WTC11 (cell line): Measurements from ENCODE around the gene PTPRG. TPM values are rescaled to one million over a fixed set of nuclear protein-coding genes. Genes with fewer than 3 reads are reported as not detected.

Experiments
- ATAC-seq: fragments of 200-7000 bp; cut with Tn5 transposase; 2 replicates; pipeline ENCODE4 v1.10.0; 2021; ENCODE audit warnings: mild to moderate bottlenecking, moderate library complexity
- CTCF ChIA-PET: fragments of 300-600 bp; sonication (Branson Sonifier 250); formaldehyde crosslinking; loops from one replicate; lab custom pipeline; 2021; ENCODE audit warnings: antibody characterized with exemption; lab: Charles Lee
- POLR2A ChIA-PET: fragments of 350-600 bp; sonication (Branson Sonifier 250); formaldehyde crosslinking; loops from one replicate; lab custom pipeline; 2021; ENCODE audit warnings: antibody characterized with exemption; lab: Charles Lee
- DNase-seq: peaks from one replicate; pipeline ENCODE4 v3.0.0; 2021; ENCODE audit warnings: low spot score
- H3K27ac Mint-ChIP-seq: 2 replicates; pipeline ENCODE4 v1.8.0; 2021; ENCODE audit warnings: mixed read lengths
- H3K27me3 Mint-ChIP-seq: 2 replicates; pipeline ENCODE4 v1.8.0; 2021; ENCODE audit warnings: low read depth, mild to moderate bottlenecking, moderate library complexity, mixed read lengths
- H3K36me3 Mint-ChIP-seq: 2 replicates; pipeline ENCODE4 v1.8.0; 2021; ENCODE audit warnings: mixed read lengths
- H3K4me1 Mint-ChIP-seq: 2 replicates; pipeline ENCODE4 v1.8.0; 2022; ENCODE audit warnings: mixed read lengths
- H3K4me3 Mint-ChIP-seq: 2 replicates; pipeline ENCODE4 v1.8.0; 2021; ENCODE audit warnings: mild to moderate bottlenecking, moderate library complexity, mixed read lengths
- H3K9me3 Mint-ChIP-seq: 2 replicates; pipeline ENCODE4 v1.8.0; 2021; ENCODE audit warnings: mixed read lengths
- ATF6 ChIP-seq: sonication (generic); formaldehyde crosslinking; IDR thresholded peaks from 2 replicates; pipeline ENCODE4 v1.8.1; 2023; ENCODE audit warnings: mild to moderate bottlenecking, missing genetic modification reagents
- CBFB ChIP-seq: sonication (generic); formaldehyde crosslinking; IDR thresholded peaks from 2 replicates; pipeline ENCODE4 v1.8.1; 2022; ENCODE audit warnings: mild to moderate bottlenecking, low read depth, missing genetic modification reagents
- CREM ChIP-seq: sonication (generic); formaldehyde crosslinking; IDR thresholded peaks from 2 replicates; pipeline ENCODE4 v1.8.1; 2022; ENCODE audit warnings: mild to moderate bottlenecking, missing genetic modification reagents, moderate library complexity
- E2F1 ChIP-seq: sonication (generic); formaldehyde crosslinking; IDR thresholded peaks from 2 replicates; pipeline ENCODE4 v1.8.0; 2022; ENCODE audit warnings: mild to moderate bottlenecking, missing genetic modification reagents
- FOXJ3 ChIP-seq: sonication (generic); formaldehyde crosslinking; IDR thresholded peaks from 2 replicates; pipeline ENCODE4 v1.9.0; 2021; ENCODE audit warnings: missing genetic modification reagents, mild to moderate bottlenecking, borderline replicate concordance
- FOXP1 ChIP-seq: sonication (generic); formaldehyde crosslinking; IDR thresholded peaks from 2 replicates; pipeline ENCODE4 v1.8.0; 2022; ENCODE audit warnings: missing genetic modification reagents, mild to moderate bottlenecking, moderate library complexity, borderline replicate concordance
- GTF2I ChIP-seq: fragments of 250-450 bp; sonication (Bioruptor Pico); conservative IDR thresholded peaks from 2 replicates; pipeline ENCODE4 v1.4.0; 2021; ENCODE audit warnings: mild to moderate bottlenecking
- HMGXB4 ChIP-seq: sonication (generic); formaldehyde crosslinking; IDR thresholded peaks from 2 replicates; pipeline ENCODE4 v1.8.1; 2023; ENCODE audit warnings: mild to moderate bottlenecking, moderate library complexity, missing genetic modification reagents
- KAT7 ChIP-seq: sonication (generic); formaldehyde crosslinking; IDR thresholded peaks from 2 replicates; pipeline ENCODE4 v1.8.1; 2023; ENCODE audit warnings: missing genetic modification reagents, mild to moderate bottlenecking, borderline replicate concordance
- MAX ChIP-seq: sonication (generic); formaldehyde crosslinking; IDR thresholded peaks from 2 replicates; pipeline ENCODE4 v1.8.0; 2022; ENCODE audit warnings: mild to moderate bottlenecking, missing genetic modification reagents
- MYBL2 ChIP-seq: sonication (generic); formaldehyde crosslinking; IDR thresholded peaks from 2 replicates; pipeline ENCODE4 v1.8.1; 2023; ENCODE audit warnings: mild to moderate bottlenecking, moderate library complexity, missing genetic modification reagents
- NFATC4 ChIP-seq: fragments of 250-450 bp; sonication (Bioruptor Pico); IDR thresholded peaks from 2 replicates; pipeline ENCODE4 v1.9.0; 2021; ENCODE audit warnings: mild to moderate bottlenecking
- NFYB ChIP-seq: sonication (generic); formaldehyde crosslinking; conservative IDR thresholded peaks from 2 replicates; pipeline ENCODE4 v1.8.0; 2022; ENCODE audit warnings: low read depth, missing genetic modification reagents
- NR1H2 ChIP-seq: sonication (generic); formaldehyde crosslinking; IDR thresholded peaks from 2 replicates; pipeline ENCODE4 v1.9.0; 2021; ENCODE audit warnings: mild to moderate bottlenecking, moderate library complexity, missing genetic modification reagents
- NR3C1 ChIP-seq: sonication (generic); formaldehyde crosslinking; conservative IDR thresholded peaks from 2 replicates; pipeline ENCODE4 v1.8.1; 2023; ENCODE audit warnings: low read depth, mild to moderate bottlenecking, missing genetic modification reagents
- TEAD1 ChIP-seq: sonication (generic); formaldehyde crosslinking; IDR thresholded peaks from 2 replicates; pipeline ENCODE4 v1.8.0; 2022; ENCODE audit warnings: mild to moderate bottlenecking, missing genetic modification reagents
- USF2 ChIP-seq: sonication (generic); formaldehyde crosslinking; IDR thresholded peaks from 2 replicates; pipeline ENCODE4 v1.8.1; 2023; ENCODE audit warnings: mild to moderate bottlenecking, missing genetic modification reagents, moderate library complexity
- ZNF219 ChIP-seq: sonication (generic); formaldehyde crosslinking; IDR thresholded peaks from 2 replicates; pipeline ENCODE4 v1.8.0; 2023; ENCODE audit warnings: missing genetic modification reagents, mild to moderate bottlenecking, borderline replicate concordance
- ZNF232 ChIP-seq: sonication (generic); formaldehyde crosslinking; IDR thresholded peaks from 2 replicates; pipeline ENCODE4 v1.8.0; 2022; ENCODE audit warnings: mild to moderate bottlenecking, missing genetic modification reagents
- ZNF263 ChIP-seq: sonication (generic); formaldehyde crosslinking; IDR thresholded peaks from 2 replicates; pipeline ENCODE4 v1.8.1; 2022; ENCODE audit warnings: low read depth, mild to moderate bottlenecking, moderate library complexity, missing genetic modification reagents
- ZNF317 ChIP-seq: sonication (generic); formaldehyde crosslinking; IDR thresholded peaks from 2 replicates; pipeline ENCODE4 v1.8.1; 2023; ENCODE audit warnings: low read depth, mild to moderate bottlenecking, moderate library complexity, missing genetic modification reagents, borderline replicate concordance
- total RNA-seq: library from RNA; stranded (reverse); gene quantifications from 3 replicates; pipeline ENCODE4 v1.2.3, GENCODE V29; 2021
- TF ChIP-seq, protein P1 (sequence below): sonication (generic); formaldehyde crosslinking; IDR thresholded peaks from 2 replicates; pipeline ENCODE4 v1.8.1; 2023; ENCODE audit warnings: mild to moderate bottlenecking, missing genetic modification reagents
- TF ChIP-seq, protein P2 (sequence below): sonication (generic); formaldehyde crosslinking; IDR thresholded peaks from 2 replicates; pipeline ENCODE4 v1.8.1; 2022; ENCODE audit warnings: mild to moderate bottlenecking, missing genetic modification reagents, moderate library complexity, borderline replicate concordance
- TF ChIP-seq, protein P3 (sequence below): fragments of 250-450 bp; sonication (Bioruptor Pico); IDR thresholded peaks from 2 replicates; pipeline ENCODE4 v1.9.0; 2021; ENCODE audit warnings: mild to moderate bottlenecking

Gene PTPRG
- total RNA-seq, 1 experiment from 2014 or later: 106 TPM

GRCh38 chr3:61793056-61793455, 231.7 kb downstream of the PTPRG start:
- Mint-ChIP-seq H3K4me3 (no peak overlapping the region), H3K27ac (peak overlapping the region; percentile 17; the same call in 1 of the 2 replicates)

DNA sequence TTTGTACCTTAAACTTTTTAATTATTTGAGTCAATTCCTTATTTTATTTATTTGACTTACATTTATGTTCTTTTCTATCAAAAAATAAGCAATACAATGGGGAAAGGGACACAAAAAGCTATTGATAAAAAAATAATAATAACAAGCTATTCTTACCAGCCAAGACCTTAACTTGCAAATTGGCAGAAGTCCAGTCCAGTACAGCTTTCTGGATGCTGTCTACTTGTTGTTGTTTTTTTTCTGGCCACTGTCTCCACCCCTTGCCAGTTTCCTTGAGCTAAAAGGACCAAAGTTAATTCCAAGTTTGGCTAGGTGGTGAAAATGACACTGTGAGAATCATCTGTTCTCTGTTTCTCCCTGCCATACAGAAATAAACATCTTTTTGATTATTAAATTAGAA, 232.2 kb downstream of the PTPRG start:
- H3K27ac Mint-ChIP-seq: no peak overlapping the region
- no peak for ATAC-seq
- TF ChIP-seq TEAD1 (CRISPR knock-in tag): no peak
- no peak for TF ChIP-seq FOXP1
- TF ChIP-seq GTF2I (CRISPR knock-in tag): no peak
- no peak for TF ChIP-seq E2F1 (CRISPR knock-in tag)
- TF ChIP-seq CREM (CRISPR knock-in tag): no peak
- TF ChIP-seq ATF6: no peak
- no peak for TF ChIP-seq NFYB (CRISPR knock-in tag)
- TF ChIP-seq NR3C1 (CRISPR knock-in tag): no peak
- TF ChIP-seq MAX (CRISPR knock-in tag): no peak
- TF ChIP-seq ZNF263: no peak
- no peak for TF ChIP-seq USF2
- H3K27me3 Mint-ChIP-seq: no peaks in the 10 kb centered on the region
- ChIA-PET POLR2A (no interaction called here), CTCF (interaction anchor here (1.1 kb wide), 1 partner anchor 15 kb away, joined by 3 read pairs; no protein-coding TSS in a partner anchor)
- H3K36me3 Mint-ChIP-seq: no peaks in the 10 kb centered on the region
- no peak overlapping the region for H3K4me3 Mint-ChIP-seq
- no peak for DNase-seq
- H3K4me1 Mint-ChIP-seq: peaks cover 73% of the 10 kb centered on the region
- H3K9me3 Mint-ChIP-seq: no peaks in the 10 kb centered on the region

More at GRCh38 chr3:61793056-61793455, 231.7 kb downstream of the PTPRG start:
- POLR2A ChIA-PET: no interaction called here
- H3K27me3 Mint-ChIP-seq: no peaks in the 10 kb centered on the region
- no peaks in the 10 kb centered on the region for H3K36me3 Mint-ChIP-seq
- DNase-seq: no peak
- CTCF ChIA-PET: interaction anchor here (1.1 kb wide), 1 partner anchor 14 kb away, joined by 3 read pairs; no protein-coding TSS in a partner anchor
- H3K4me1 Mint-ChIP-seq: peaks cover 72% of the 10 kb centered on the region
- no peaks in the 10 kb centered on the region for H3K9me3 Mint-ChIP-seq
- TF ChIP-seq ZNF232 (CRISPR knock-in tag) (no peak), ZNF219 (CRISPR knock-in tag) (no peak), MYBL2 (CRISPR knock-in tag) (no peak), NFATC4 (no peak), CBFB (CRISPR knock-in tag) (no peak), KAT7 (CRISPR knock-in tag) (no peak)
- TF ChIP-seq, protein P1, sequence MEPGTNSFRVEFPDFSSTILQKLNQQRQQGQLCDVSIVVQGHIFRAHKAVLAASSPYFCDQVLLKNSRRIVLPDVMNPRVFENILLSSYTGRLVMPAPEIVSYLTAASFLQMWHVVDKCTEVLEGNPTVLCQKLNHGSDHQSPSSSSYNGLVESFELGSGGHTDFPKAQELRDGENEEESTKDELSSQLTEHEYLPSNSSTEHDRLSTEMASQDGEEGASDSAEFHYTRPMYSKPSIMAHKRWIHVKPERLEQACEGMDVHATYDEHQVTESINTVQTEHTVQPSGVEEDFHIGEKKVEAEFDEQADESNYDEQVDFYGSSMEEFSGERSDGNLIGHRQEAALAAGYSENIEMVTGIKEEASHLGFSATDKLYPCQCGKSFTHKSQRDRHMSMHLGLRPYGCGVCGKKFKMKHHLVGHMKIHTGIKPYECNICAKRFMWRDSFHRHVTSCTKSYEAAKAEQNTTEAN (CRISPR knock-in tag): no peak
- TF ChIP-seq, all 79 proteins: peak for 0
- no peak for ATAC-seq

- ATAC-seq (no peak), DNase-seq (no peak)
- H3K4me1 Mint-ChIP-seq: peaks cover 68% of the 10 kb centered on the region
- H3K4me3 Mint-ChIP-seq: no peak overlapping the region
- CTCF ChIA-PET: no interaction called here
- no peaks in the 10 kb centered on the region for H3K36me3 Mint-ChIP-seq
- no peaks in the 10 kb centered on the region for H3K27me3 Mint-ChIP-seq
- POLR2A ChIA-PET: no interaction called here
- H3K9me3 Mint-ChIP-seq: no peaks in the 10 kb centered on the region
- H3K27ac Mint-ChIP-seq: peak overlapping the region; percentile 46; the same call in 1 of the 2 replicates
- TF ChIP-seq, protein P2, sequence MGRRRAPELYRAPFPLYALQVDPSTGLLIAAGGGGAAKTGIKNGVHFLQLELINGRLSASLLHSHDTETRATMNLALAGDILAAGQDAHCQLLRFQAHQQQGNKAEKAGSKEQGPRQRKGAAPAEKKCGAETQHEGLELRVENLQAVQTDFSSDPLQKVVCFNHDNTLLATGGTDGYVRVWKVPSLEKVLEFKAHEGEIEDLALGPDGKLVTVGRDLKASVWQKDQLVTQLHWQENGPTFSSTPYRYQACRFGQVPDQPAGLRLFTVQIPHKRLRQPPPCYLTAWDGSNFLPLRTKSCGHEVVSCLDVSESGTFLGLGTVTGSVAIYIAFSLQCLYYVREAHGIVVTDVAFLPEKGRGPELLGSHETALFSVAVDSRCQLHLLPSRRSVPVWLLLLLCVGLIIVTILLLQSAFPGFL: no peak
- TF ChIP-seq HMGXB4 (CRISPR knock-in tag) (no peak), ZNF317 (CRISPR knock-in tag) (no peak), NR1H2 (CRISPR knock-in tag) (no peak), FOXJ3 (CRISPR knock-in tag) (no peak)
- TF ChIP-seq, protein P3, sequence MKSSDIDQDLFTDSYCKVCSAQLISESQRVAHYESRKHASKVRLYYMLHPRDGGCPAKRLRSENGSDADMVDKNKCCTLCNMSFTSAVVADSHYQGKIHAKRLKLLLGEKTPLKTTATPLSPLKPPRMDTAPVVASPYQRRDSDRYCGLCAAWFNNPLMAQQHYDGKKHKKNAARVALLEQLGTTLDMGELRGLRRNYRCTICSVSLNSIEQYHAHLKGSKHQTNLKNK (CRISPR knock-in tag): no peak
Observed at GRCh38 chr3:61794341-61794740, 233.0 kb downstream of the PTPRG start.
